GM21825 (cell line): ENCODE data around the gene CFAP68.

Source experiments
- ATAC-seq: cut with Tn5 transposase; IDR thresholded peaks from one replicate; pipeline ENCODE4 v1.9.1; 2021; ENCODE audit warnings: mild to moderate bottlenecking, moderate library complexity; ENCODE audit not compliant: unreplicated experiment

CFAP68 gene, protein sequence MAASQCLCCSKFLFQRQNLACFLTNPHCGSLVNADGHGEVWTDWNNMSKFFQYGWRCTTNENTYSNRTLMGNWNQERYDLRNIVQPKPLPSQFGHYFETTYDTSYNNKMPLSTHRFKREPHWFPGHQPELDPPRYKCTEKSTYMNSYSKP

DNA sequence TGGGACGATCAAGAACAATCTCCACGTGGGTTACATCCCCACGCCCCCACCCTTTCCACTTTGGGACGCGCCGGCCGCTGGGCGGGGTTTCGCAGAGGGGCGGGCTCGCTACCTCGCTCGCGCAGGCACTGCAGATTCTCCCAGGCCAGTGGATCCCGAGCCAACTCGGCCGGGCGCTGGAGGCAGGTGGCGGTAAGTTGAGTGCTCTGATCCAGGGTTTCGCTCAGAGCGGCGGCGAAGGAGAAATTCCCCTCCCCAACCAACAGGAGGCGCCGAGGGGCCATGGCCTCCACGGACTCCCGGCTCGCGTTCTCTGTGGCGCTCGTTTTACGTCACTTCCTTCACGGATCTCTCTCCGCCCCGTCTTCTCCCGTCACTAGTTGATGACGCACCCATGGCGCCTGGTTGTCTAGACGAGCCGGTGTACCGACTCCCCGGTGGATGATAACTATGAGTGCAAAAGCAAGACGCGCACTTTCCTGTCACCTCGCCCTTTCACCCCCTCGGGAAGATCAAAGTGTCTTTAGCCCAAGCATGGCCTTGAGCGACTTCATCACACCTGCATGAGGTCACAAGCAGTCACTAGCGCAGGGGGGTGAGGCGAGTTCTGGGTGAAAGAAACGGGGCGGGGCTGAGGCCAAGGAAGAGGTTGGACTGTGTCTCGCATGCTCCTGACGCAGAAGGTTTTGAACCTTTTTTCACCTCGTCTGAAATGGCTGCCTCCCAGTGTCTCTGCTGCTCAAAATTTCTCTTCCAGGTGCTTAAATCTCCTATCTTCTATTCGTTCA lies at the start of gene CFAP68, which contains the start of gene FDXACB1:
Gene CFAP68 (plus strand): TSS at position 693 of the 788 bp plus-strand sequence. CDS start 20 bp downstream, at position 713.
Gene FDXACB1 (minus strand): TSS at position 317 of the 788 bp plus-strand sequence. CDS start 33 bp downstream, at position 284.
- ATAC-seq, result peak; percentile 78

GRCh38 chr11:111833524-111833923 lies 45.8 kb upstream of the CFAP68 start:
- no peak for ATAC-seq

DNA sequence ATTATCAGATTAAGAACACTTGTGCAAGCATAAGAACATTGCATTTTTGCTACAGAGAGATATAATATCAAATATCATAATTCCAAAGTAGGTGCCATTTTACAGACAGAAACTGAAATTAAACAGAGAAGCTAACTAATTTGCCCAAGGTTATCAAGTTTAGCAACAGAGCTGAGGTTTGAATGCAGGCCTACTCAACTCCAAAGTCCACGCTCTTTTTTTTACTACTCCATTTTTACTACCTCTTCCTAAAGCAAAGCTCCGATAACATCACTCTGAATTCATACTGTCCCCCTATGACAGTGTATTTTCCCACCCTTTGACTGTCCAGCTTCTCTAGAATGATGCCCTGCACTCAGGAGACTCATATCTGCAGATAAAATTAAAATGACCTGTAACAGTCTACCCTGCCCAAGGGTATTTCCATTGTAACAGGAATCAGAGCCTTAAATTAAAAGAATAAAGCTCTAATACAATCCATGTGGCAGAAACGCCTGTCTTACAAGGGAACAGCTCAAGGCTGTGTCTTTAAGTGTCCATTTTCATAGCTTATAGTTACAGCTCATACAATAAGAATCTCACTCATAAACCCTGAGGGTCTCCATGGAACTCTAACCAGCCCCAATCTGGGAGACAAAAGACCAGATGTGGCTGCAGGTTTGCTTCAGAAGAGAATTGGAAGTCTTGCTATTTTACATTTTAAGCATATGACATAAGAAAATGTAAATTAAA lies 44.7 kb upstream of the CFAP68 start:
- no peak for ATAC-seq

GRCh38 chr11:111835665-111836064 lies 43.7 kb upstream of the CFAP68 start:
- ATAC-seq, result no peak

DNA sequence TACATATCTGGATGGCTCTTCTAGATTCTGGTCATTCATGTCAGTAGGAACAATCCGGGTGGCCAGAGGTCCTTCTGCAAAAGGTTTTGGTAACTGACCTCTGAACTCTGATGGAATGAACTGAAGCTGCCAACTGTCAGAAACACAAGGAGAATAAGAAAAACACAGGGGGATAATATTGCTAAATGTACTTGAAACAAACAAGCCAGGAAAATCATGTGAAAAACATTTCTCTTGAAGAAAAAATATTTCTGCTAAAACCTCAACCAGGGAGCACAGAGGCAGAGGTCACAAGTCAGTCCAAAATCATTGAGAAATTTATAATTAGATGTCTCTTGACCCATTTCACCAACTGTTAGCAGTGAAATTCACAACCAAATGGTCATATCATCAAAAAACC lies 43.2 kb upstream of the CFAP68 start:
- no peak for ATAC-seq

- peak; percentile 67 for ATAC-seq
These were observed 42.6 kb upstream of the CFAP68 start for GRCh38 chr11:111836721-111837120.

DNA sequence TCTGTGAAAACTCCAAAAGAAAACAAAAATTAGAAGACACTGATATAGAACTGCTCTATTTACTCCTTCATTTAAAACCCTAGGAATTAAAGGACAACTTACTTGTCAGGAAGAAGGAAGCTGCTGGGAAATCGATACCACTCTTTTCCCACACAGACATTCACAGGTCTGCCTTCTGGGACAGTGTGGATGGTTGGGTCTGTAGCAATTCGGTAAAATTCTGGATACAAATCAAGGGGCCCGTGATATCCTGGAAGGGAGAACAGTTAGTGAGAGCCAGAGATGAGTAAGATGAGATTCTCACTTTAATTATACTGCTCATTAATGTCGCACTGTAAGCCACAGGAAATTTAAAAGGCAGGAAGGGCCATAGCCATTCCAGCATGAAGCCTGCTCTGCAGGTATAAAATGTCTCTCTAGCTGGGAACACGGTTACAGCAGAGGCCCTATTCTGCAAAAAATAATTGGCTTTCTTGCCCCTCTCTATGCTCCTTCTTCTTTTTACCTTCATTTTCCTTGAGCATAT lies 41.9 kb upstream of the CFAP68 start:
- no peak for ATAC-seq

DNA sequence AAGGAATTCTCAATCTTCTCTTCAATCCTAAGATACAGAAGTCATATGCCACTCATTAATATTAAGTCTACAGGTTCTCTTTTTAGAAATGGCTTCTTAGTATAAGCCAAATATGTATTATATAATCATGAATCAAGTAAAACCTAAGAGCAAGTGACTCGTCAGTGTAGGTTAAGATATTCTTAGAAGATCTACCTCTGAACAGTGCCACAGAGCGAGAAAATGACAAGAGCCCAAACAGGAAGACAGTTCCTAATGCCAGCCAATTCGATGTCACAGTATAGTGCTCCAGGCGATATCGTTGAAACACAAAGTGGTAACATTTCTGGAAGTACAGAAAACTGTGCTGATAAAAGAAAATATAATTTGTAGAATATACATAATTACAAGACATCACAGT lies 41.3 kb upstream of the CFAP68 start:
- ATAC-seq, result no peak

- no peak for ATAC-seq
These were observed 39.2 kb upstream of the CFAP68 start for GRCh38 chr11:111840143-111840542.

DNA sequence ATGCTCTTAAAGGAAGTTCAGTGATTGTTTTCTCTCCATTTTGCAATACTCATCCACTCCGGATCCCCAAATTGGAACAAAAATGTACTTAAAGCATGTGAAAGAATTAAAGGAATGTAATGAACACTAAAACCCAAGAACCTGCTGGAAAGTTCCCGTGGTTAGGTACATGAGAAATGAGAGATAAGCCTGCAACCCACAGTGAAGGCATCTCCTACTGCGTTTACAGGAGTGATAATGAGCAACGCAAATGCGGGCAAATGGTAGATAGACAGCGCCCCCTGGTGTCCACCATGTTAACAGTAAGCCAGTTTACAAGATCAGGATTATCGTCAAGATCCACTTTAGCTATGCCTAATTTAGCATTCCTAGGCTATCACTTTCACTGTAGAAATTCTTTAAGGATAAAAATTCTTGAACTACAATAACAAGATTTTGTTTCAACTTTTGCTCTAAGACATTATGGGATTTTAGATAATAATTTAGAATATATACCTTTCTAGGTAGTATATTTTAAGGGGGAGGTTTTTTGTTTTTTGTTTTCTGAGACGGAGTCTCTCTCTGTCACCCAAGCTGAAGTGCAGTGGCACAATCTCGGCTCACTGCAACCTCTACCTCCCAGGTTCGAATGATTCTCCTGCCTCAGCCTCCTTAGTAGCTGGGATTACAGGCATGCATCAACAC lies 37.8 kb upstream of the CFAP68 start:
- ATAC-seq, result peak; percentile 50

- no peak for ATAC-seq
These were observed 35.7 kb upstream of the CFAP68 start for GRCh38 chr11:111843661-111844060.

GRCh38 chr11:111845276-111846028 lies 33.9 kb upstream of the CFAP68 start:
- no peak for ATAC-seq

- ATAC-seq, result no peak
These were observed 33.3 kb upstream of the CFAP68 start for GRCh38 chr11:111846063-111846462.

GRCh38 chr11:111846636-111847035 lies 32.7 kb upstream of the CFAP68 start:
- no peak for ATAC-seq

- no peak for ATAC-seq
These were observed 29.7 kb upstream of the CFAP68 start for GRCh38 chr11:111849631-111850030.

GRCh38 chr11:111851067-111851466 lies 28.3 kb upstream of the CFAP68 start:
- ATAC-seq, result no peak

GRCh38 chr11:111851636-111852035 lies 27.7 kb upstream of the CFAP68 start:
- ATAC-seq, result no peak

- ATAC-seq, result no peak
These were observed 27.2 kb upstream of the CFAP68 start for GRCh38 chr11:111852103-111852502.

- ATAC-seq, result no peak
These were observed 23.8 kb upstream of the CFAP68 start for GRCh38 chr11:111855506-111855905.

- no peak for ATAC-seq
These were observed 19.1 kb upstream of the CFAP68 start for GRCh38 chr11:111860257-111860656.
